ENCODE results near the gene POLR3GL.
"Not testable (repeated sequence)": the region's sequence is repeated elsewhere in the genome, so short reads cannot be mapped to it uniquely, and the experiment has no call there.

POLR3GL gene

GRCh38 chr1:146021622-146022402 is 57.3 kb downstream of the POLR3GL start, which contains the start of gene HJV:
HJV (minus strand) TSS chr1:146021735; CDS start chr1:146020231, 1,504 bp downstream.
- no peak for DNase-seq

GRCh38 chr1:146022403-146023127 is 58.1 kb downstream of the POLR3GL start:
- no peak for DNase-seq

DNA sequence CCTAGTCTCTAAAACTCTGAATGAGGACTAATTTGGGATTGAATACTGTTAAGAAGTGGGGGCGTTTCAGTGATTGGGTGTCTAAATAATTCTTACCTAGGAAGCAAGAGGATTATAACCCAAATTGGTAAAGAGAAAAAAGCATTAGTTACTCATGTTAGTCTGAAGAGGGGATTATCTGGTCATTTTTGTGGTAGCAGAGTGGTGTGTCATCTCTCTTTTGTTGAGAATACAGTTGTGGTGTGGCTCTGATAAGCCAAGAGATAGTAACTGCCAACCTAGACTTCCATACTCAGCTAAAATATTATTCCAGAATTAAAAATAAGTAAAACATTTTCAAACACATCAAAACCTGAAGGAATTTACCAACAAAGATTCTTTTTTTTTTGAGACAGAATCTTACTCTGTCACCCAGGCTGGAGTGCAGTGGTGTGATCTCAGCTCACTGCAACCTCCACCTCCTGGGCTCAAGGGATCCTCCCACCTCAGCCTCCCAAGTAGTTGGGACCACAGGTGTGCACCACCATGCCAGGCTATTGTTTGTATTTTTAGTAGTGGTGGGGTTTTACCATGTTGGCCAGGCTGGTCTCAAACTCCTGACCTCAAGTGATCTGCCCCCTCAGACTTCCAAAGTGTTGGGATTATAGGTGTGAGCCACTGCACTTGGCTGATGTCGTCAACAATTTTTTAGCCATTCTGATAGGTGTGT is 61.5 kb downstream of the POLR3GL start:
- not testable (repeated sequence) for DNase-seq

- not testable (repeated sequence) for DNase-seq
Observed at GRCh38 chr1:146026650-146027049, 62.2 kb downstream of the POLR3GL start.
